Measurements from ENCODE around the gene PCBD1.

DNA sequence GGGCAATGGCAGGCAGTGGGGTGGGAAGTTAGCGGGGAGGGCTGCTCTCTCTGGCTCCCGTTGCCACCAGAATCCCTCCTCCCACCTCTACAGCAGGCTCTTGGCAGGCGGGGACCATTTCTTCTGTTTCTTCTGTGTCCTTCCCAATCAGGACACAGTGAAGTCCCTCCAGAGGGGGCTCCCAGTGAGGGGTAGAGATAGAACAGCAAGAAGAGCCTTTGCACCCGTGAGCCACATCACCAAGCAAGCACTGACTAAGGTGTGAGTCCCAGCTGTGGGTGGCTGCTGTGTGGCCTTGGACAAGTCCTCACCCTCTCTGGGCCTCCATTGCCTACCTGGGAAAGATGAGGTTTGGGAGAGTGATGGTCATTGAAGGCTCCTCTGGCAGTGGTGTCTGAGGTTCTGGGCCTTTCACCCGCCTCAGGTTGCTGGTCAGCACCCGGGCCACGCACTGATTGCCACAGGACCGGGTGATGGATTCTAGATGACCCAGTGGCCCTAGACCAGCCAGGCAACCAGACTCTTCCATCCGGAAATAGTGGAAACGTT lies 26.0 kb upstream of the PCBD1 start:
- no peak for TF ChIP-seq EZH2 (IDR thresholded peaks at IDR 0.05; ENCODE audit: borderline replicate concordance, low read depth, low read length, severe bottlenecking)
- TF ChIP-seq, protein P1, sequence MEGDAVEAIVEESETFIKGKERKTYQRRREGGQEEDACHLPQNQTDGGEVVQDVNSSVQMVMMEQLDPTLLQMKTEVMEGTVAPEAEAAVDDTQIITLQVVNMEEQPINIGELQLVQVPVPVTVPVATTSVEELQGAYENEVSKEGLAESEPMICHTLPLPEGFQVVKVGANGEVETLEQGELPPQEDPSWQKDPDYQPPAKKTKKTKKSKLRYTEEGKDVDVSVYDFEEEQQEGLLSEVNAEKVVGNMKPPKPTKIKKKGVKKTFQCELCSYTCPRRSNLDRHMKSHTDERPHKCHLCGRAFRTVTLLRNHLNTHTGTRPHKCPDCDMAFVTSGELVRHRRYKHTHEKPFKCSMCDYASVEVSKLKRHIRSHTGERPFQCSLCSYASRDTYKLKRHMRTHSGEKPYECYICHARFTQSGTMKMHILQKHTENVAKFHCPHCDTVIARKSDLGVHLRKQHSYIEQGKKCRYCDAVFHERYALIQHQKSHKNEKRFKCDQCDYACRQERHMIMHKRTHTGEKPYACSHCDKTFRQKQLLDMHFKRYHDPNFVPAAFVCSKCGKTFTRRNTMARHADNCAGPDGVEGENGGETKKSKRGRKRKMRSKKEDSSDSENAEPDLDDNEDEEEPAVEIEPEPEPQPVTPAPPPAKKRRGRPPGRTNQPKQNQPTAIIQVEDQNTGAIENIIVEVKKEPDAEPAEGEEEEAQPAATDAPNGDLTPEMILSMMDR (IDR thresholded peaks at IDR 0.05; ENCODE audit: borderline replicate concordance, extremely low read depth, low read length, poor library complexity, severe bottlenecking) = no peak

Measured in DND-41 (cell line).